H9 (cell line): ENCODE results near the gene FEM1B. TPM values are rescaled to one million over a fixed set of nuclear protein-coding genes. Genes with fewer than 3 reads are reported as not detected.

ENCODE experiments used
- DNase-seq: peaks from one replicate; pipeline ENCODE4 v3.0.0-alpha.2; 2017
- H2AFZ ChIP-seq: one replicate; pipeline ENCODE4 v1.6.1; 2013; ENCODE audit warnings: mild to moderate bottlenecking, low read length, control low read depth, moderate library complexity
- H2AK5ac ChIP-seq: 2 replicates; pipeline ENCODE4 v1.6.1; 2013; ENCODE audit warnings: low read length, control low read depth, mixed read lengths; ENCODE audit not compliant: insufficient read length
- H2BK120ac ChIP-seq: one replicate; pipeline ENCODE4 v1.6.1; 2013; ENCODE audit warnings: low read depth, mild to moderate bottlenecking, low read length, control low read depth, inconsistent platforms; ENCODE audit not compliant: poor library complexity, severe bottlenecking
- H2BK12ac ChIP-seq: 2 replicates; pipeline ENCODE4 v1.6.1; 2013; ENCODE audit warnings: low read length, control low read depth, mixed read lengths, low read depth; ENCODE audit not compliant: insufficient read length
- H2BK15ac ChIP-seq: 2 replicates; pipeline ENCODE4 v1.6.1; 2013; ENCODE audit warnings: low read depth, low read length, control low read depth
- H2BK20ac ChIP-seq: one replicate; pipeline ENCODE4 v1.6.1; 2013; ENCODE audit warnings: low read depth, mild to moderate bottlenecking, low read length, control low read depth, inconsistent platforms; ENCODE audit not compliant: poor library complexity, severe bottlenecking
- H2BK5ac ChIP-seq: 2 replicates; pipeline ENCODE4 v1.6.1; 2013; ENCODE audit warnings: low read length, control low read depth, mixed read lengths; ENCODE audit not compliant: insufficient read length
- H3K14ac ChIP-seq: 2 replicates; pipeline ENCODE4 v1.6.1; 2013; ENCODE audit warnings: low read length, control low read depth; ENCODE audit not compliant: insufficient read depth
- H3K18ac ChIP-seq: 2 replicates; pipeline ENCODE4 v1.6.1; 2013; ENCODE audit warnings: low read depth, mild to moderate bottlenecking, mixed read lengths, low read length, control low read depth; ENCODE audit not compliant: insufficient read length
- H3K23ac ChIP-seq: 2 replicates; pipeline ENCODE4 v1.6.1; 2013; ENCODE audit warnings: low read length, control low read depth, mixed read lengths, low read depth; ENCODE audit not compliant: insufficient read length
- H3K23me2 ChIP-seq: 2 replicates; pipeline ENCODE4 v1.6.1; 2013; ENCODE audit warnings: low read depth, mild to moderate bottlenecking, mixed read lengths, low read length, control low read depth; ENCODE audit not compliant: insufficient read length, poor library complexity, severe bottlenecking
- H3K27ac ChIP-seq: 2 replicates; pipeline ENCODE4 v1.5.1; 2013; ENCODE audit warnings: low read length, control low read depth, mixed read lengths, low read depth; ENCODE audit not compliant: insufficient read length
- H3K27me3 ChIP-seq: 2 replicates; pipeline ENCODE4 v1.6.1; 2013; ENCODE audit warnings: low read length, control low read depth, inconsistent platforms; ENCODE audit not compliant: insufficient read depth
- H3K4ac ChIP-seq: 2 replicates; pipeline ENCODE4 v1.6.1; 2013; ENCODE audit warnings: low read depth, mild to moderate bottlenecking, control low read depth, inconsistent platforms, low read length, moderate library complexity
- H3K4me1 ChIP-seq: 2 replicates; pipeline ENCODE4 v1.6.1; 2013; ENCODE audit warnings: low read length, control low read depth, inconsistent platforms; ENCODE audit not compliant: insufficient read depth
- H3K4me2 ChIP-seq: 2 replicates; pipeline ENCODE4 v1.6.1; 2013; ENCODE audit warnings: low read length, control low read depth, mixed read lengths; ENCODE audit not compliant: insufficient read length, insufficient read depth
- H3K56ac ChIP-seq: 2 replicates; pipeline ENCODE4 v1.6.1; 2013; ENCODE audit warnings: low read depth, mild to moderate bottlenecking, mixed read lengths, low read length, control low read depth; ENCODE audit not compliant: insufficient read length
- H3K79me1 ChIP-seq: 2 replicates; pipeline ENCODE4 v1.6.1; 2013; ENCODE audit warnings: low read depth, mild to moderate bottlenecking, moderate library complexity, low read length, control low read depth, inconsistent platforms; ENCODE audit not compliant: insufficient read depth, poor library complexity, severe bottlenecking
- H3K79me2 ChIP-seq: 2 replicates; pipeline ENCODE4 v1.6.1; 2013; ENCODE audit warnings: low read length, control low read depth, inconsistent platforms; ENCODE audit not compliant: insufficient read depth
- H3K9ac ChIP-seq: 2 replicates; pipeline ENCODE4 v1.6.1; 2013; ENCODE audit warnings: low read length, control low read depth, mixed read lengths; ENCODE audit not compliant: insufficient read length; ENCODE audit errors: extremely low read depth
- H3K9me3 ChIP-seq: one replicate; pipeline ENCODE4 v1.6.1; 2013; ENCODE audit warnings: low read depth, low read length, inconsistent platforms; ENCODE audit not compliant: control insufficient read depth
- H3T11ph ChIP-seq: one replicate; pipeline ENCODE4 v1.6.1; 2013; ENCODE audit warnings: mild to moderate bottlenecking, low read length, control low read depth, inconsistent platforms
- H4K20me1 ChIP-seq: one replicate; pipeline ENCODE4 v1.6.1; 2013; ENCODE audit not compliant: control insufficient read depth, insufficient read length, insufficient read depth
- H4K5ac ChIP-seq: 2 replicates; pipeline ENCODE4 v1.6.1; 2013; ENCODE audit warnings: low read depth, mild to moderate bottlenecking, mixed read lengths, low read length, control low read depth; ENCODE audit not compliant: insufficient read length
- H4K8ac ChIP-seq: replicated peaks from 2 replicates; pipeline ENCODE4 v1.6.1; 2013; ENCODE audit warnings: low read length, control low read depth, mixed read lengths, low read depth; ENCODE audit not compliant: insufficient read length
- H4K91ac ChIP-seq: 2 replicates; pipeline ENCODE4 v1.6.1; 2013; ENCODE audit warnings: low read depth, mild to moderate bottlenecking, moderate library complexity, mixed read lengths, low read length, control low read depth; ENCODE audit not compliant: insufficient read length
- H3K27ac Mint-ChIP-seq, 3 experiments: 2 replicates in 2 of 3; 3 replicates in 1 of 3; pipeline ENCODE4 v1.8.0; 2020 to 2021; ENCODE audit warnings: mixed read lengths in 3 of 3, mild to moderate bottlenecking in 1 of 3, moderate library complexity in 1 of 3
- H3K27me3 Mint-ChIP-seq: 2 replicates; pipeline ENCODE4 v1.8.0; 2021; ENCODE audit warnings: low read depth, mild to moderate bottlenecking, moderate library complexity, mixed read lengths
- H3K36me3 Mint-ChIP-seq, 3 experiments: 2 replicates in 2 of 3; 3 replicates in 1 of 3; pipeline ENCODE4 v1.8.0; 2020 to 2021; ENCODE audit warnings: low read depth in 3 of 3, mixed read lengths in 3 of 3; ENCODE audit not compliant: insufficient read depth in 1 of 3
- H3K4me1 Mint-ChIP-seq, 2 experiments: 2 replicates each; pipeline ENCODE4 v1.8.0; 2020; ENCODE audit warnings: mixed read lengths in 2 of 2
- H3K4me3 Mint-ChIP-seq, 2 experiments: 2 replicates in 1 of 2; 3 replicates in 1 of 2; pipeline ENCODE4 v1.8.0; 2020 to 2021; ENCODE audit warnings: mild to moderate bottlenecking in 2 of 2, mixed read lengths in 2 of 2, moderate library complexity in 1 of 2
- H3K9me3 Mint-ChIP-seq, 2 experiments: 2 replicates in 1 of 2; 3 replicates in 1 of 2; pipeline ENCODE4 v1.8.0; 2020; ENCODE audit warnings: mild to moderate bottlenecking in 2 of 2, mixed read lengths in 2 of 2, moderate library complexity in 1 of 2
- CTCF ChIP-seq: fragments of 200-600 bp; sonication (generic); conservative IDR thresholded peaks from 3 replicates; pipeline ENCODE4 v1.8.0; 2021; ENCODE audit warnings: antibody characterized with exemption, mild to moderate bottlenecking
- WGBS: extraction: QIAGEN DNeasy Blood & Tissue Kit; methylation state at CpG from one replicate; pipeline ENCODE4 v1.1.7; 2013; ENCODE audit warnings: missing lambda C conversion rate, low lambda C conversion rate, mixed read lengths; ENCODE audit not compliant: insufficient read length; ENCODE audit errors: extremely low coverage; 5-methylcytosine and 5-hydroxymethylcytosine counted together
- total RNA-seq: library from RNA; stranded (reverse); gene quantifications from 2 replicates; pipeline ENCODE4 v1.2.1, GENCODE V29; 2021

The FEM1B gene
- total RNA-seq, 1 experiment from 2014 or later = 77.9 TPM

- H3K4ac ChIP-seq = no peak overlapping the region
- TF ChIP-seq CTCF = no peak
- H3K23me2 ChIP-seq = no peaks in the 10 kb centered on the region
- Mint-ChIP-seq H3K27ac (no peak overlapping the region; a peak in 1 of 7 replicates), H3K4me1 (peaks cover 13 to 17% of the 10 kb centered on the region in 2 experiments; a peak in 3 of 4 replicates), H3K4me3 (no peak overlapping the region), H3K36me3 (no peaks in the 10 kb centered on the region; a peak in 1 of 7 replicates), H3K9me3 (no peaks in the 10 kb centered on the region), H3K27me3 (peaks cover 6% of the 10 kb centered on the region)
- H3T11ph ChIP-seq = no peak overlapping the region
- H3K23ac ChIP-seq = no peak overlapping the region
- no peak overlapping the region for H3K14ac ChIP-seq
- H3K79me1 ChIP-seq = no peaks in the 10 kb centered on the region
- H2BK120ac ChIP-seq = no peak overlapping the region
- no peaks in the 10 kb centered on the region for H3K79me2 ChIP-seq
- H4K8ac ChIP-seq = no peak overlapping the region
- no CpG with 5 or more reads among the region's 7 CpGs for WGBS
- no peak overlapping the region for H3K56ac ChIP-seq
- H3K4me1 ChIP-seq = no peaks in the 10 kb centered on the region
- H4K91ac ChIP-seq = no peak overlapping the region
- H3K9ac ChIP-seq = no peak overlapping the region
- H2BK5ac ChIP-seq = no peak overlapping the region
- H2AFZ ChIP-seq = no peak overlapping the region
- no peak overlapping the region for H3K4me2 ChIP-seq
- H2BK12ac ChIP-seq = no peak overlapping the region
- H2AK5ac ChIP-seq = no peak overlapping the region
- no peaks in the 10 kb centered on the region for H3K9me3 ChIP-seq
- no peak overlapping the region for H2BK20ac ChIP-seq
- H3K27ac ChIP-seq = no peak overlapping the region
- DNase-seq = no peak
- no peaks in the 10 kb centered on the region for H3K27me3 ChIP-seq
- H4K5ac ChIP-seq = no peak overlapping the region
- no peak overlapping the region for H3K18ac ChIP-seq
- H4K20me1 ChIP-seq = no peaks in the 10 kb centered on the region
- no peak overlapping the region for H2BK15ac ChIP-seq
Observed at GRCh38 chr15:68321229-68321628, 43.7 kb downstream of the FEM1B start.
